GM21447 (cell line): Measurements from ENCODE around the gene CHRNE.
"Not testable (repeated sequence)": the region's sequence is repeated elsewhere in the genome, so short reads cannot be mapped to it uniquely, and the experiment has no call there.

ENCODE experiments used
- ATAC-seq: cut with Tn5 transposase; IDR thresholded peaks from one replicate; pipeline ENCODE4 v1.9.1; 2021; ENCODE audit not compliant: unreplicated experiment

The CHRNE gene

GRCh38 chr17:4939796-4940554 is 37.1 kb upstream of the CHRNE start, which contains the start of the genes RNF167 and SLC25A11:
TSS of gene RNF167 (plus strand) at chr17:4940268. CDS start at chr17:4940910, 642 bp downstream.
TSS of gene SLC25A11 (minus strand) at chr17:4940046. CDS start at chr17:4939910, 136 bp downstream.
- peak; percentile 69 for ATAC-seq

- ATAC-seq = peak; percentile 6
These were observed 36.6 kb upstream of the CHRNE start for GRCh38 chr17:4939546-4939795.

- peak; percentile 1 for ATAC-seq
These were observed 36.0 kb upstream of the CHRNE start for GRCh38 chr17:4938688-4939545.

GRCh38 chr17:4938069-4938491 is 35.2 kb upstream of the CHRNE start:
- ATAC-seq = no peak

GRCh38 chr17:4937553-4937952 is 34.7 kb upstream of the CHRNE start:
- ATAC-seq = no peak

- ATAC-seq = no peak
These were observed 33.5 kb upstream of the CHRNE start for GRCh38 chr17:4936436-4936835.

- ATAC-seq = no peak
These were observed 32.8 kb upstream of the CHRNE start for GRCh38 chr17:4935650-4936049.

- ATAC-seq = no peak
These were observed 31.5 kb upstream of the CHRNE start for GRCh38 chr17:4934173-4934979.

GRCh38 chr17:4933646-4934045 is 30.7 kb upstream of the CHRNE start:
- ATAC-seq = no peak

- no peak for ATAC-seq
These were observed 29.9 kb upstream of the CHRNE start for GRCh38 chr17:4932756-4933155.

GRCh38 chr17:4931963-4932362 is 29.1 kb upstream of the CHRNE start, which contains the start of gene GP1BA:
TSS of gene GP1BA (plus strand) at chr17:4932277. CDS start at chr17:4932605, 328 bp downstream.
- ATAC-seq = no peak

- no peak for ATAC-seq
These were observed 26.0 kb upstream of the CHRNE start for GRCh38 chr17:4928881-4929280.

GRCh38 chr17:4926577-4927335 is 23.9 kb upstream of the CHRNE start:
- ATAC-seq = not testable (repeated sequence)

GRCh38 chr17:4921320-4921719 is 18.4 kb upstream of the CHRNE start:
- ATAC-seq = no peak

GRCh38 chr17:4920351-4921048 is 17.6 kb upstream of the CHRNE start:
- no peak for ATAC-seq

- ATAC-seq = no peak
These were observed 16.7 kb upstream of the CHRNE start for GRCh38 chr17:4919511-4920047.

- ATAC-seq = not testable (repeated sequence)
These were observed 11.7 kb upstream of the CHRNE start for GRCh38 chr17:4914551-4914950.

- no peak for ATAC-seq
These were observed 11.1 kb upstream of the CHRNE start for GRCh38 chr17:4913994-4914393.

- ATAC-seq = peak; percentile 67
These were observed 6.0 kb upstream of the CHRNE start for GRCh38 chr17:4908711-4909496.
